Neural crest cell (in vitro differentiated cells): ENCODE results near the gene CMTM1. TPM values are rescaled to one million over a fixed set of nuclear protein-coding genes. Genes with fewer than 3 reads are reported as not detected.

Experiments
- DNase-seq: peaks from one replicate; pipeline ENCODE4 v3.0.0; 2021; ENCODE audit warnings: low read depth, mixed read lengths, low spot score
- H3K27ac Mint-ChIP-seq: one replicate; pipeline ENCODE4 v1.8.0; 2021; ENCODE audit warnings: mild to moderate bottlenecking, mixed read lengths; ENCODE audit not compliant: unreplicated experiment
- H3K27me3 Mint-ChIP-seq: 2 replicates; pipeline ENCODE4 v1.8.0; 2021; ENCODE audit warnings: low read depth, mild to moderate bottlenecking, mixed read lengths
- H3K36me3 Mint-ChIP-seq: 2 replicates; pipeline ENCODE4 v1.8.0; 2021; ENCODE audit warnings: low read depth, mild to moderate bottlenecking, mixed read lengths
- H3K4me1 Mint-ChIP-seq: 2 replicates; pipeline ENCODE4 v1.8.0; 2021; ENCODE audit warnings: mixed read lengths
- H3K4me3 Mint-ChIP-seq: one replicate; pipeline ENCODE4 v1.8.0; 2021; ENCODE audit warnings: mild to moderate bottlenecking, mixed read lengths
- H3K9me3 Mint-ChIP-seq: 2 replicates; pipeline ENCODE4 v1.8.0; 2021; ENCODE audit warnings: mixed read lengths
- total RNA-seq: library from RNA; stranded (reverse); gene quantifications from 2 replicates; pipeline ENCODE4 v1.2.1, GENCODE V29; 2021
- TF ChIP-seq, protein P1 (sequence below): fragments of 200-600 bp; sonication (generic); conservative IDR thresholded peaks from 2 replicates; pipeline ENCODE4 v1.5.0; 2021; ENCODE audit warnings: antibody characterized with exemption, mild to moderate bottlenecking

Gene CMTM1
- total RNA-seq, 1 donor from 2014 or later, result 17.1 TPM

DNA sequence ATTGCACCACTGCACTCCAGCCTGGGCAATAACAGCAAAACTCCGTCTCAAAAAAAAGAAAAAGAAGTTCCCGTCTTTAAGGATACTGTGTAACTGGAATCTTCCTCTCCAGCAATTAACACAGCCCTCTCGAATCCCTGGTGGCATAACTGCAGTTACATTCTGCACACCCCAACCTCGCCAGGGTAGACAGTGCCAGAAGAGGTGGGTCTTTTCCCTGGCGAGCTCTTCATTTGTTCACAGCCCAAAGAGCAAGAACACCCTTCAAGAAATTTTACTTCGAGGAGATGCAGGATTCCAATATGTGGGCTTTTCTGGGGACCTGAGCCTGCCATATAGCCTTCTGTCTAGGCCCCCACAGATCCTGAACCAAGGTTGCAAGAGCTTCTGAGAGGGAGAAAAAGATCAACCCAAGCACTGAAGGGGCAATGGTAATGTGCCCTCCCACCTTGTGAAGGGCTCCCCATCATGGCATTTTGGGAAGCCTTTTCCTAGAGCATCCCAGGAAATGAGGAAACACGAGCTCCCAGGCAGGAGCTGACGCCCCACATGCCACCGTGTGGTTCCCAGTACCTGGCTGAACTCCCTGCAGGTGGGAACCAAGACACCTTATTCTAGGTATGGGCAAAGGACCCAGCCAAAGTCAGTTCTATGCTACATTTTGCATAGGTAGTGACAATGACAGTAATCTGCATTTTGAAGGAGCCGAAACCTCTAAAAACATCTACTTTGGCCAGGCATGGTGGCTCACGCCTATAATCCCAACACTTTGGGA is 43.2 kb upstream of the CMTM1 start:
- no peak for DNase-seq
- TF ChIP-seq, protein P1, sequence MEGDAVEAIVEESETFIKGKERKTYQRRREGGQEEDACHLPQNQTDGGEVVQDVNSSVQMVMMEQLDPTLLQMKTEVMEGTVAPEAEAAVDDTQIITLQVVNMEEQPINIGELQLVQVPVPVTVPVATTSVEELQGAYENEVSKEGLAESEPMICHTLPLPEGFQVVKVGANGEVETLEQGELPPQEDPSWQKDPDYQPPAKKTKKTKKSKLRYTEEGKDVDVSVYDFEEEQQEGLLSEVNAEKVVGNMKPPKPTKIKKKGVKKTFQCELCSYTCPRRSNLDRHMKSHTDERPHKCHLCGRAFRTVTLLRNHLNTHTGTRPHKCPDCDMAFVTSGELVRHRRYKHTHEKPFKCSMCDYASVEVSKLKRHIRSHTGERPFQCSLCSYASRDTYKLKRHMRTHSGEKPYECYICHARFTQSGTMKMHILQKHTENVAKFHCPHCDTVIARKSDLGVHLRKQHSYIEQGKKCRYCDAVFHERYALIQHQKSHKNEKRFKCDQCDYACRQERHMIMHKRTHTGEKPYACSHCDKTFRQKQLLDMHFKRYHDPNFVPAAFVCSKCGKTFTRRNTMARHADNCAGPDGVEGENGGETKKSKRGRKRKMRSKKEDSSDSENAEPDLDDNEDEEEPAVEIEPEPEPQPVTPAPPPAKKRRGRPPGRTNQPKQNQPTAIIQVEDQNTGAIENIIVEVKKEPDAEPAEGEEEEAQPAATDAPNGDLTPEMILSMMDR, result no peak
- Mint-ChIP-seq H3K4me1 (peaks cover 16% of the 10 kb centered on the region), H3K4me3 (no peak overlapping the region), H3K27me3 (no peaks in the 10 kb centered on the region), H3K9me3 (no peaks in the 10 kb centered on the region), H3K36me3 (peaks cover 10% of the 10 kb centered on the region), H3K27ac (no peak overlapping the region)

DNA sequence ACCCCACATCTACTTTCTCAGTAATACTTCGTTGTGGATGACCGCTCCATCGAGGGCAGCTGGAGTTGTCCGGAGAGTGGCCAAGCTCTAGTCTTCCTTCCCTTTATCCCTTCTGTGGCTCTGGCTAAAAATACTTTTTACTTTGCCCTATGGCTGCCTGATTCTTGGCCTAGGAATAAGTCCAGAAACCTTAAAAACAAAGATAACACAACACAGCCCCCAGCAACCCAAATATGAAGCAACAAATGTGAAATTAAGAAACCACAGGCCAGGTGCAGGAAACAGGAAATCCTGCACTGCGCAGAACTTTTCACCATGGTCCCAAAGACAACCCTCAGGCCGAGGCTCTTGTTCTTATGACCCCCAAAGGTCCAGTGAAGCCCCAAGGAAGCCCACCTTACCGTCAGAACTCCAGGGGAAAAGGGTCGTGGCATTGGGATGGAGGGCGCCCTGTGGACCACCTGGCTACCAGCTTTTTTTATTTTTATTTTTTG is 42.3 kb upstream of the CMTM1 start:
- Mint-ChIP-seq H3K4me3 (no peak overlapping the region), H3K4me1 (peaks cover 11% of the 10 kb centered on the region), H3K36me3 (peaks cover 10% of the 10 kb centered on the region), H3K9me3 (no peaks in the 10 kb centered on the region), H3K27ac (no peak overlapping the region), H3K27me3 (no peaks in the 10 kb centered on the region)
- DNase-seq, result no peak
- TF ChIP-seq, protein P1, result no peak

GRCh38 chr16:66524601-66525164 is 41.6 kb upstream of the CMTM1 start:
- no peak for DNase-seq
- H3K36me3 Mint-ChIP-seq, result peaks cover 10% of the 10 kb centered on the region
- no peaks in the 10 kb centered on the region for H3K27me3 Mint-ChIP-seq
- H3K27ac Mint-ChIP-seq, result no peak overlapping the region
- H3K9me3 Mint-ChIP-seq, result no peaks in the 10 kb centered on the region
- H3K4me1 Mint-ChIP-seq, result peaks cover 11% of the 10 kb centered on the region
- H3K4me3 Mint-ChIP-seq, result no peak overlapping the region
- TF ChIP-seq, protein P1, result no peak

DNA sequence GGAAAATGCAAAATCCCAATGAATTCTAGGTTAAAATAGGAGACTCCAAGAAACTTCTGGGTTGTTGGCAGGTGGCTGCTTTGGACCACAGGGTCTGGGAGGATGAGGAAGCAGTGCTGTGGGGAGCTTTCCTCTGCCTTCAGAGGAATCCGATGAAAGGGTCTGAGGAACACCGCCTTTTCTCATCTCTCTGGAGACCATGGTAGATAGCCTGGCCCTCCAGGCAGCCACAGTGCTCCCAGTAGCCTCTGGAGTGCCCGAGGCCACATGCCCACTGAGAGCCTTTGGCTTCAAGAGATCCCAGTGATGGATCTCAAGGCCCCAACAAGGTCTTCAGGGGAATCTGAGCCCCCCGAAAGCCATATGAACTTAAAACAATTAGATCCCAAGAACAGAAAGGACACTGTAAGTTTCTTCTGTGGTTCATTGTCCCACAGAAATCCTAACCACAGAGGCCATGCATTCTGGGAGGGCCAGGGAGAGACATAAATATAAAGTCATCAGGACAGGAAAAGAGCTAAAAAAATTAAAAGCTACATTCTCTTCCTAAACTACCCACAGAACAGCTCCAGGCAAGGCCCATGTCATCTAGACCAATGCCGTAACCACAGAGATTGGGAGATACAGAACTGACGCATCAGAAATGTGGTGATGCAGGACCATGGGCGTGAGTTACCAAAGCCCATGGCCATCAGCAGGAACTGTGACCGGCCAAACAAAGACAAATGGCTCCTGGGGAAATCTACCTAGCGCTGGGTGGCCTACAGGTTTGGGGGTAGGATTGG is 40.7 kb upstream of the CMTM1 start:
- TF ChIP-seq, protein P1, result no peak

DNA sequence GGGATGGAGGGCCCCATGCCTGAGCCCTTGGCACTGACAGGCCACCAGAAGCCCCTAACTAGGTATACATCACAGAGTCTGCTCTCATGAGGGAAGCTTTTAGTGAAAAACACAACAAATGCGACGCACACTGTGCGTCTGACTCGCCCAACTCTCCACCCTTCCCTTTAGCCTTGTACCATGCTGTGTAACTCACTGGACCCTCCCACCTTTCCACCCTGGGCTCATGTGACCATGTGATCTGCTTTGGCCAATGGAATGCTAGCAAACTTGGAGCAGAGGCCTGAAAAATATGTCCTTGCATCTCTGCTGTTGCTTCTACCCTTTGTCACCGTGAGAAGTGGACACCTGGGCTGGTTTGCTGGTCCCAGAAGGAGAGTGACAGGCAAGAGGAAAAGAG is 37.9 kb upstream of the CMTM1 start:
- Mint-ChIP-seq H3K9me3 (no peaks in the 10 kb centered on the region), H3K27ac (no peak overlapping the region), H3K36me3 (peaks cover 6% of the 10 kb centered on the region), H3K4me1 (no peaks in the 10 kb centered on the region), H3K4me3 (no peak overlapping the region), H3K27me3 (no peaks in the 10 kb centered on the region)
- no peak for DNase-seq
- TF ChIP-seq, protein P1, result no peak

More for the DNA sequence above, 40.7 kb upstream of the CMTM1 start:
- Mint-ChIP-seq H3K4me1 (peaks cover 7% of the 10 kb centered on the region), H3K27ac (peak overlapping the region; percentile 37), H3K36me3 (peaks cover 6% of the 10 kb centered on the region), H3K4me3 (no peak overlapping the region), H3K9me3 (no peaks in the 10 kb centered on the region), H3K27me3 (no peaks in the 10 kb centered on the region)
- no peak for DNase-seq
